HG02884 (cell line): ENCODE data around the gene TNRC6B.
"Not testable (repeated sequence)": the region's sequence is repeated elsewhere in the genome, so short reads cannot be mapped to it uniquely, and the experiment has no call there.

ENCODE experiments used
- ATAC-seq: cut with Tn5 transposase; IDR thresholded peaks from one replicate; pipeline ENCODE4 v1.9.1; 2021; ENCODE audit warnings: mild to moderate bottlenecking, moderate library complexity; ENCODE audit not compliant: unreplicated experiment

TNRC6B gene

GRCh38 chr22:40281717-40282116 lies 104.0 kb downstream of the TNRC6B start:
- no peak for ATAC-seq

DNA sequence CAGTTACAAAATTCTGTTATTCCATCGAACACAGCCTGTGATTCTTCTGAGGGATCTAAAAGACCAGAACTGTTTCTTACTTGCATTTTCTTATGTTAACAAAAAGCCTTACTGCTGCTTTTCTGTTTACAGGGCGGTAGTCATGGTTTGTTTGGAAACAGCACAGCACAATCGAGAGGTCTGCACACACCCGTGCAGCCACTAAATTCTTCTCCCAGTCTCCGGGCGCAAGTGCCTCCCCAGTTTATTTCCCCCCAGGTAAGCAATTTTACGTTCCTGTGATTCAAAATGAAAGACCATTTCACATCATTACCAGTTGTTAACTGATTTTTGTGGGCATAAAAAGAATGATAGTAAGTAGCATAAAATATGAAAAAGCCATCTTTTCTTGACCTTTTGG lies 107.8 kb downstream of the TNRC6B start:
- ATAC-seq: no peak

DNA sequence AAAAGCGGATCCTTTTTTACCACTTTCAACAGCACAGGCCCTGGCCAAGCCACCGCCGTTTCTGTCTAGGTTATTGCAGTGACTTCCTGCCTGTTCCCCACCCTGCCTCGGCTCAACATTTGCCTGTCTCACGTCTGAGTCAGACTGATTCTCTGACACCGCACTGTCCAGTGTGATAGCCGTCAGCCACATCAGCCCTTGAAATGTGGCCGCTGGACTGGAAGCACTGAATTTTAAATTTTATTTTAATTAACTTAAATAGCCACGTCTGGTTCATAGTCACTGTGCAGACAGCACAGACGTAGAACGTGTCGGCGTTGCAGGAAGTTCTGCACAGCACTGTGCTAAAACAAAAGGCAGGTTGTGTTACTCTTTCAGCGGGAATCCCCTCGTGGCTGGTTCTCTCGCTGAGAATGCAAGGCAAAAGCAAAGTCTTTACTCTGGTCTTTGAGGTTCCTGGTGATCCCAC lies 112.3 kb downstream of the TNRC6B start:
- no peak for ATAC-seq

GRCh38 chr22:40290516-40290915 lies 112.8 kb downstream of the TNRC6B start:
- ATAC-seq: no peak

DNA sequence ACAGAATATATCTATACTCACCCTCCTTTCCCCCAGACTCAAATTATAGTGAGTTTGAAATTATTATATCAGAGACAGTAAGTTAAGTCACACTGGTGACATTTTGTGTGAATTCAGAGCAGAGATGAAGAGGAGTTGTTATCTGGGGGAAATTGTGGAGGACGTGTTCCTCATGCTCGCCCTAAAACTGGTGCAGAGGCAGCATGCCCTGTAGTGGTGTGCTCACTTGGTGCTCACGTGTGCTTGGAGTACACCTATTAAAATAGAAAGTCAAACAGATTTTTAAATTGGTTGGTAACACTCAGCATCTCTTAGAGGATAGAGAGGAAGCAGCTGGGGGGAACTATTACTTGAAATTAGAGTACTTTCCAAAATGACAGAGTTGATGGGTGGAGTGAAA lies 117.0 kb downstream of the TNRC6B start:
- no peak for ATAC-seq

GRCh38 chr22:40300316-40300715 lies 122.6 kb downstream of the TNRC6B start:
- no peak for ATAC-seq

GRCh38 chr22:40300884-40301672 lies 123.4 kb downstream of the TNRC6B start:
- ATAC-seq: peak; percentile 63

DNA sequence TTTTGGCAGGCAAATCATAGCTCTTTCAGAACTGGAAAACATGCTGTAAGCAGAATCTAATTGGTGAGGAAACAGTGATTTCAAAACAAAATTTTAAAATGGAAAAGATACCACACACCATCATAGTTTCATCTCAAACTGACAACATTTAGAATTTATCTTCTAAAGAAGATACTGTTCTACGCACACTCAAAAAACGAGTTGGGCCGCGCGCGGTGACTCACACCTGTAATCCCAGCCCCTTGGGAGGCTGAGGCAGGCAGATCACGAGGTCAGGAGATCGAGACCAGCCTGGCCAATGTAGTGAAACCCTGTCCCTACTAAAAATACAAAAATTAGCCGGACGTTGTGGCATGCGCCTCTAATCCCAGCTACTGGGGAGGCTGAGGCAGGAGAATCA lies 124.4 kb downstream of the TNRC6B start:
- no peak for ATAC-seq

GRCh38 chr22:40305625-40306024 lies 127.9 kb downstream of the TNRC6B start:
- no peak for ATAC-seq

- ATAC-seq: no peak
These were observed 131.4 kb downstream of the TNRC6B start for GRCh38 chr22:40308999-40309573.

GRCh38 chr22:40309631-40310030 lies 131.9 kb downstream of the TNRC6B start:
- ATAC-seq: no peak

- no peak for ATAC-seq
These were observed 132.5 kb downstream of the TNRC6B start for GRCh38 chr22:40310081-40310767.

- no peak for ATAC-seq
These were observed 133.0 kb downstream of the TNRC6B start for GRCh38 chr22:40310768-40311120.

- not testable (repeated sequence) for ATAC-seq
These were observed 133.9 kb downstream of the TNRC6B start for GRCh38 chr22:40311646-40312045.

DNA sequence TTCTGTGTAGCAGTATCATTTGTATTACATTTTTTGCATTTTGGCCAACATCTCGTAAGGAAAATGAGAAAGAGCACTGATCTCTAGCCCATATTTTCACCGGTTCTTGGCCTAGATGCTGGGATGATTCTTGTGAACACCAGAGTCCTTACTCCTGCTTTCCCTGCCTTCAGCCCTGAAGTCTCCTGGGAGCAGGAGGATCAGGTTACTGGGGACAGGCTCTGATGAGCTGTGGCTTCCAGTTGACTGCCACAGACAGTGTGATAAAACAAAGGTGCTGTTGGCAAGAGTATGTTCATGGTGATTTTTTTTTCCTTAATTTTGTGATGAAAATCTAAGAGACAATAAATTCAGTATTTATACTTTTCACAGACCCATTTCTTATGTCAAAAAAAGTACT lies 134.3 kb downstream of the TNRC6B start:
- no peak for ATAC-seq

GRCh38 chr22:40313007-40313406 lies 135.3 kb downstream of the TNRC6B start:
- ATAC-seq: no peak

- no peak for ATAC-seq
These were observed 136.3 kb downstream of the TNRC6B start for GRCh38 chr22:40314041-40314440.

GRCh38 chr22:40320687-40321086 lies 143.0 kb downstream of the TNRC6B start:
- no peak for ATAC-seq

GRCh38 chr22:40322021-40322420 lies 144.3 kb downstream of the TNRC6B start:
- no peak for ATAC-seq

DNA sequence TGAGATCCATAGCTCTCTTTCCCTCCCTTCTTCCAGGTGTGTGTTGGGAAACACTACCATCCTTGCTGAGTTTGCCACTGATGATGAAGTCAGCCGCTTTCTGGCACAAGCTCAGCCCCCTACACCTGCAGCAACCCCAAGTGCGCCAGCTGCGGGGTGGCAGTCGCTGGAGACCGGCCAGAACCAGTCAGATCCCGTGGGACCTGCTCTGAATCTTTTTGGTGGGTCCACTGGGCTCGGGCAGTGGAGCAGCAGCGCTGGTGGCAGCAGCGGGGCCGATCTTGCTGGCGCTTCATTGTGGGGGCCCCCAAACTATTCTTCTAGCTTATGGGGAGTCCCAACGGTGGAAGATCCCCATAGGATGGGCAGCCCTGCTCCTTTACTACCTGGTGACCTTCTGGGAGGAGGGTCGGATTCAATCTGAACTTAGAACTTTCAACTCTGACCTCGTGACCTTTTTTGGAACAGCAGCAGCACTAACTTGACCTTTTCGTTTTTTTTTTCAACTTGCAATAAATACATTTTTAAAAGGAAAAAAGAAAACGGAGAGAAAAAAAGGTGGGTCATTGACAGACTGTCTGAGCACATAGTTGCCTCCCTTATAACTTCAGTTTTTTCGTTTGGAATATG lies 145.2 kb downstream of the TNRC6B start:
- no peak for ATAC-seq

DNA sequence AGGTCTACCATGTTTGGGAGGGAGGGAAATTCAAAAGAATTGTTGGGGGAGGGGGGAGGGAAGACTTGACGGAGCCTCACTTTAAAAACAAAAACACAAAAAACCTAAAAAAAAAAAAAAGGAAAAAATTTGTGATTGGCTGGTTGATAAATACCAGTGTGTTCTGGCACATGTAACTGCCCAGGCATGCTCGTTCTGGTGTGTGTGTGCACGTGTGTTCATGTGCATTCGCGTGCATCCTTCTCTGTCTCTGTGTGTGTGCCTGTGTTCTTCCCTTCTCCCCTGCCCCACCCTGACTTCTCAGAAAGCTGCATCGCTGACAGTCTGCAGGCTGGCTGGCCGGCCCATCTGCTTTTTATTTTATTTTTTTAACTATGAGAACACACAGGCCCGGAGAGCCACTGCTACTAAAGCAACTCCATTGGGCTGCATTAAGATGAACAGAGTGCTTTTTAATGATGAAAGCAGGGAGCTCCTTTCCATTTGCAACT lies 146.0 kb downstream of the TNRC6B start:
- ATAC-seq: no peak
